HepG2 (cell line): ENCODE data around the gene CNOT6.

Experiments
- CHCHD3 ChIP-seq: sonication (generic); formaldehyde crosslinking; IDR thresholded peaks from 2 replicates; pipeline ENCODE4 v1.8.0; 2022; ENCODE audit warnings: mild to moderate bottlenecking, missing genetic modification reagents, moderate library complexity
- CTCF ChIP-seq: sonication (generic); formaldehyde crosslinking; IDR thresholded peaks from 2 replicates; pipeline ENCODE4 v1.5.0; 2020; ENCODE audit warnings: mild to moderate bottlenecking, missing genetic modification reagents, moderate library complexity
- EZH2 ChIP-seq: conservative IDR thresholded peaks from 2 replicates; pipeline ENCODE4 v1.6.1; 2012; ENCODE audit warnings: mild to moderate bottlenecking, low read depth, low read length, moderate library complexity
- KDM5B ChIP-seq: sonication (generic); formaldehyde crosslinking; IDR thresholded peaks from 2 replicates; pipeline ENCODE4 v1.4.0; 2020; ENCODE audit warnings: missing genetic modification reagents, mild to moderate bottlenecking, borderline replicate concordance
- KLF13 ChIP-seq: sonication (generic); formaldehyde crosslinking; IDR thresholded peaks from 2 replicates; pipeline ENCODE4 v1.4.0; 2020; ENCODE audit warnings: mild to moderate bottlenecking, missing genetic modification reagents
- MBD4 ChIP-seq: IDR thresholded peaks from 2 replicates; pipeline ENCODE4 v1.6.1; 2012; ENCODE audit warnings: low read length, inconsistent platforms, borderline replicate concordance
- PATZ1 ChIP-seq: sonication (generic); formaldehyde crosslinking; IDR thresholded peaks from 2 replicates; pipeline ENCODE4 v1.4.0; 2020; ENCODE audit warnings: missing genetic modification reagents
- POLR2A ChIP-seq, 2 experiments: IDR thresholded peaks; 2 replicates each; pipeline ENCODE4 v1.6.1; 2011; ENCODE audit warnings: low read depth in 2 of 2, low read length in 2 of 2, mild to moderate bottlenecking in 1 of 2, moderate library complexity in 1 of 2; ENCODE audit not compliant: insufficient read depth in 1 of 2
- POLR2AphosphoS5 ChIP-seq: IDR thresholded peaks from 2 replicates; pipeline ENCODE4 v1.6.1; 2012; ENCODE audit warnings: low read depth, low read length
- SALL1 ChIP-seq: sonication (generic); formaldehyde crosslinking; IDR thresholded peaks from 2 replicates; pipeline ENCODE4 v1.8.0; 2022; ENCODE audit warnings: mild to moderate bottlenecking, missing genetic modification reagents
- ZNF44 ChIP-seq: sonication (generic); formaldehyde crosslinking; IDR thresholded peaks from 2 replicates; pipeline ENCODE4 v1.5.1; 2020; ENCODE audit warnings: mild to moderate bottlenecking, missing genetic modification reagents
- ZSCAN22 ChIP-seq: sonication (generic); formaldehyde crosslinking; IDR thresholded peaks from 2 replicates; pipeline ENCODE4 v1.4.0; 2020; ENCODE audit warnings: mild to moderate bottlenecking, missing genetic modification reagents

GRCh38 chr5:180595046-180595379 is 100.8 kb downstream of the CNOT6 start:
- TF ChIP-seq SALL1: no peak
- no peak for TF ChIP-seq ZSCAN22 (CRISPR knock-in tag)
- TF ChIP-seq CTCF: no peak
- TF ChIP-seq KLF13 (CRISPR knock-in tag): no peak
- no peak for TF ChIP-seq POLR2AphosphoS5
- TF ChIP-seq CHCHD3 (CRISPR knock-in tag): no peak
- no peak for TF ChIP-seq PATZ1
- no peak for TF ChIP-seq KDM5B (CRISPR knock-in tag)
- no peak for TF ChIP-seq ZNF44
- TF ChIP-seq MBD4: no peak
- TF ChIP-seq EZH2: no peak
- TF ChIP-seq POLR2A (IDR thresholded peaks at IDR 0.05; ENCODE audit: insufficient read depth in 1 of 2, low read depth in 2 of 2, low read length in 2 of 2): no peak
